Measurements from ENCODE around the gene ARF5.

ARF5 gene

GRCh38 chr7:127635659-127636285, 47.6 kb downstream of the ARF5 start:
- no peaks in the 10 kb centered on the region for H3K36me3 ChIP-seq (ENCODE audit: insufficient read depth, low read length)
- no peaks in the 10 kb centered on the region; the same call in 1 of the 2 replicates for H3K4me1 ChIP-seq (ENCODE audit: insufficient read depth, low read length)
- H3K9me3 ChIP-seq (ENCODE audit: control insufficient read depth, insufficient read depth, low read length), result no peaks in the 10 kb centered on the region
- H3K9ac ChIP-seq (ENCODE audit: low read depth, low read length), result no peak overlapping the region

- H3K4me1 ChIP-seq (ENCODE audit: insufficient read depth, low read length), result 0 out of 2 replicates have a peak, but pooled peaks cover 4% of the 10 kb centered on the region
- H3K9me3 ChIP-seq (ENCODE audit: control insufficient read depth, insufficient read depth, low read length), result no peaks in the 10 kb centered on the region
- no peak overlapping the region for H3K9ac ChIP-seq (ENCODE audit: low read depth, low read length)
- no peaks in the 10 kb centered on the region for H3K36me3 ChIP-seq (ENCODE audit: insufficient read depth, low read length)
Measured at GRCh38 chr7:127638197-127638596, 50.0 kb downstream of the ARF5 start.

Measured in ES-I3 (cell line).